H1 (cell line): ENCODE measurements around the gene PDXDC1. TPM values are rescaled to one million over a fixed set of nuclear protein-coding genes. Genes with fewer than 3 reads are reported as not detected.

Source experiments
- CEBPB ChIP-seq: IDR thresholded peaks from 2 replicates; pipeline ENCODE4 v1.6.1; 2012; ENCODE audit warnings: low read depth, low read length
- POU5F1 ChIP-seq: IDR thresholded peaks from 2 replicates; pipeline ENCODE4 v1.6.1; 2011; ENCODE audit warnings: low read depth, mild to moderate bottlenecking, low read length, moderate library complexity
- RXRA ChIP-seq: IDR thresholded peaks from 2 replicates; pipeline ENCODE4 v1.6.1; 2011; ENCODE audit warnings: low read depth, mild to moderate bottlenecking, low read length, moderate library complexity; ENCODE audit not compliant: insufficient read depth
- YY1 ChIP-seq: IDR thresholded peaks from 2 replicates; pipeline ENCODE4 v1.6.1; 2011; ENCODE audit warnings: low read depth, mild to moderate bottlenecking, low read length
- polyA plus RNA-seq, 7 experiments: library from polyadenylated mRNA; depleted of rRNA in 3 of 7; stranded (reverse) in 5 of 7; unstranded in 2 of 7; fragments of >200 nt in 5 of 7; fragments of 200-250 nt in 2 of 7; gene quantifications; 1 replicate in 5 of 7; 2 replicates in 1 of 7; 4 replicates in 1 of 7; pipeline versions ENCODE4 v1.2.1 to v1.2.3, GENCODE V29; 2011 to 2013; ENCODE audit warnings: missing spikeins in 2 of 7, mixed read lengths in 2 of 7
- total RNA-seq: library from RNA; stranded (reverse); fragmentation: NEBNext Ultra II Directional; extraction: Animal tissue kit (Norgen Biotek cat#: 25700); gene quantifications from 2 replicates; pipeline ENCODE4 v1.2.1, GENCODE V29; 2021

The PDXDC1 gene
- total and polyA plus RNA-seq, 2 of the 8 experiments (the other 6 are each of a cell fraction or from before 2014, with no cell fraction given): 56.6 to 118 TPM

- TF ChIP-seq RXRA: no peak
- no peak for TF ChIP-seq CEBPB
- no peak for TF ChIP-seq POU5F1
- TF ChIP-seq YY1: no peak
Measured at GRCh38 chr16:15031179-15031578, 56.4 kb downstream of the PDXDC1 start (continued).
